Aortic smooth muscle cell (primary cell): ENCODE data around the gene SERF1B. TPM values are rescaled to one million over a fixed set of nuclear protein-coding genes. Genes with fewer than 3 reads are reported as not detected.

Experiments used
- total RNA-seq: library from RNA; depleted of rRNA; stranded (reverse); fragments of >200 nt; gene quantifications from 2 replicates; pipeline ENCODE4 v1.2.3, GENCODE V29; 2014

Gene SERF1B
- total RNA-seq = 21.6 and 26.2 TPM in 2 replicates

DNA sequence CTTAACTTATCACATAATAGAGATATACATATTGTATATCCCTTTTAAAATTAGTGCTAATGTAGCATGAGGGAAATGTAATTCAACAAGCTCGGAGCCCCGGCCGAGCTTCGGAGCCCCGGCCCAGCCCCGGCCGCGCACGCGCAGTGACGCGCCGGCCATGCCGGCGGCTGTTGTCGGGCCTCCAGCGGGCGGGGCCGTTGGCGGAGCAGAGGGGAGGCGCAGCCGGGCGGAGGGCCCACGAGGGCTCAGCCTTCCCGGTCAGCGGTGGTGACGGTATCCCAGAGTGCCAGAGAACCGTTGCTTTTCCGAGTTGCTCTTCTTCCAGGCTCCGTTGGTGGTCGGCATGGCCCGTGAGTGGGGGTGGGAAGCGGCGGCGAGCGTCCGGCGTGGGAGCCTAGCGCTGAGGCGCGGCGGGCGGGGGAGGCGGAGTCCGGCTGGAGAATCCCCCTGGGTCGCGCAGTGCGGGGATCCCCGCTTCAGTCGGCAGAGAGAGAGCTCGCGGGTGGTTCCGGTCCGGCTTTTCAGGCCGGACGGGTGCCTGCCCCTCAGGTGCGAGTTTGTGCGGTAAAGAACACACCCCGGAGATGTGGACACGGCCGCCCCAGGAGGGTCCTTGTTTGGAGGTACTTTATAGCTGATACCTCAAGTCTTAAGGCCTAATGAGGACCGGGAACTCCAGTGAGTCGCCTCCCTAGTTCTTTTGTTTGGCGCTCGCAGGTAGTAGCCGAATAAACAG lies at the start of gene SERF1B:
SERF1B (plus strand) TSS at position 146 of the 739 bp plus-strand sequence; CDS start at position 347, 201 bp downstream.

Other genes starting within 250 kb of the SERF1B start
- gene SMN2, start 24.4 kb downstream of the SERF1B start, total RNA-seq = 25.3 and 28.4 TPM in 2 replicates